Thoracic aorta (tissue), 2 donors: Measurements from ENCODE around the gene IQCE. TPM values are rescaled to one million over a fixed set of nuclear protein-coding genes. Genes with fewer than 3 reads are reported as not detected.

ENCODE experiments used
- ATAC-seq: fragments of 150-250 bp; one replicate; pipeline ENCODE4 v1.8.0; 2017; ENCODE audit warnings: low read depth; ENCODE audit not compliant: insufficient number of reproducible peaks, low FRiP score
- DNase-seq: peaks from one replicate; pipeline ENCODE4 v3.0.0-alpha.2; 2020; ENCODE audit warnings: low spot score
- H3K27ac ChIP-seq, 2 donors: fragments of 200-600 bp; sonication (generic); 1 replicate in 1 of 2; 2 replicates in 1 of 2; pipeline ENCODE4 v1.5.1; 2016; ENCODE audit warnings: mild to moderate bottlenecking in 2 of 2, moderate library complexity in 2 of 2
- H3K27me3 ChIP-seq: fragments of 200-600 bp; sonication (generic); replicated peaks from 2 replicates; pipeline ENCODE4 v1.6.0; 2016; ENCODE audit warnings: mild to moderate bottlenecking; ENCODE audit not compliant: insufficient read depth
- H3K36me3 ChIP-seq: fragments of 200-600 bp; sonication (generic); one replicate; pipeline ENCODE4 v1.5.1; 2016
- H3K4me1 ChIP-seq, 2 donors: fragments of 200-600 bp; sonication (generic); 1 replicate in 1 of 2; 2 replicates in 1 of 2; pipeline versions ENCODE4 v1.5.1 to v1.6.0; 2016; ENCODE audit warnings: low read depth in 2 of 2, mild to moderate bottlenecking in 1 of 2; ENCODE audit not compliant: control insufficient read depth in 1 of 2
- H3K4me3 ChIP-seq: fragments of 200-600 bp; sonication (generic); 2 replicates; pipeline ENCODE4 v1.5.1; 2016; ENCODE audit warnings: mild to moderate bottlenecking
- H3K9me3 ChIP-seq: fragments of 200-600 bp; sonication (generic); 2 replicates; pipeline ENCODE4 v1.5.1; 2016
- total RNA-seq, 2 donors: library from RNA; depleted of rRNA; stranded (reverse); fragments of >200 nt; gene quantifications; one replicate each; pipeline versions ENCODE4 v1.1.0 to v1.2.3, GENCODE V29; 2016
- TF ChIP-seq, protein P1 (sequence below): fragments of 200-600 bp; sonication (generic); IDR thresholded peaks from one replicate; pipeline ENCODE4 v1.5.1; 2019; ENCODE audit warnings: antibody characterized with exemption

The IQCE gene
- total RNA-seq, 2 donors from 2014 or later = 10.6 to 40.1 TPM

DNA sequence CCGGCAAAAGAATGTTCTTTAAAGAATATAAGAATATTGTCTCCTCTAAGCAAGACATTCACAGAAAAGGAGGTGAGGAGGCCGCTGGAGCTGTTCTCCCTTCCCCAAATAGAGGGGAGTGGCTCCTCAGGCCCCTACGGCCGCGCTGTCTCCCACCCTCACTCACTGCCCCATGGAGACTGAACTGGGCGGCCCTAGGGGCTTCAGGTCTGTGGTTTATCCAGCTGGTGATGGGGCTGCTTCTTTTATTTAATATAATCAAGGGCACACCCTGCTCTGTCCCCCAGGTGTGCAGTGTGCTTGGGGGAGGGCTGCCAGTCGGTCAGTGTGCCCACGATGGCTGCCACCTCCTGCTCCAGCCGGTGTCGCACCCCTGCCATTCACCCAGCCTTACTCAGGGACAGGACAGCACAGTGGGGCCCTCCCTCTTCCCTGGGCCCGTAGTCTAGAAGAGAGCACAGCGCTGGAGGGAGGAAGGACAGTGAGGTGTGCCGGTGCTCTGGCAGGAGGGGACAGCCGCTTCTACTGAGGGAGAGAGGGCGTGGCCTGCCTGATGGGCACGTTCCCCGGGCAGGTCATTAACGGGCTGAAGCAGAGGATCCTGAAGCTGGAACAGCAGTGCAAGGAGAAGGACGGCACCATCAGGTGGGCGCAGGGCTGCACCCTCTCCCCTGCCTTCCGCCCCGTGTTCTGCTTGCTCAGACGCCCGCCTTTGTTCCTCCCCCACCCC is 23.4 kb downstream of the IQCE start:
- no peak overlapping the region for H3K27ac ChIP-seq
- no peaks in the 10 kb centered on the region for H3K9me3 ChIP-seq
- no peak for DNase-seq
- no peaks in the 10 kb centered on the region for H3K27me3 ChIP-seq
- H3K4me1 ChIP-seq = no peaks in the 10 kb centered on the region
- TF ChIP-seq, protein P1, sequence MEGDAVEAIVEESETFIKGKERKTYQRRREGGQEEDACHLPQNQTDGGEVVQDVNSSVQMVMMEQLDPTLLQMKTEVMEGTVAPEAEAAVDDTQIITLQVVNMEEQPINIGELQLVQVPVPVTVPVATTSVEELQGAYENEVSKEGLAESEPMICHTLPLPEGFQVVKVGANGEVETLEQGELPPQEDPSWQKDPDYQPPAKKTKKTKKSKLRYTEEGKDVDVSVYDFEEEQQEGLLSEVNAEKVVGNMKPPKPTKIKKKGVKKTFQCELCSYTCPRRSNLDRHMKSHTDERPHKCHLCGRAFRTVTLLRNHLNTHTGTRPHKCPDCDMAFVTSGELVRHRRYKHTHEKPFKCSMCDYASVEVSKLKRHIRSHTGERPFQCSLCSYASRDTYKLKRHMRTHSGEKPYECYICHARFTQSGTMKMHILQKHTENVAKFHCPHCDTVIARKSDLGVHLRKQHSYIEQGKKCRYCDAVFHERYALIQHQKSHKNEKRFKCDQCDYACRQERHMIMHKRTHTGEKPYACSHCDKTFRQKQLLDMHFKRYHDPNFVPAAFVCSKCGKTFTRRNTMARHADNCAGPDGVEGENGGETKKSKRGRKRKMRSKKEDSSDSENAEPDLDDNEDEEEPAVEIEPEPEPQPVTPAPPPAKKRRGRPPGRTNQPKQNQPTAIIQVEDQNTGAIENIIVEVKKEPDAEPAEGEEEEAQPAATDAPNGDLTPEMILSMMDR = no peak
- peaks cover 19% of the 10 kb centered on the region for H3K36me3 ChIP-seq
- no peak overlapping the region for H3K4me3 ChIP-seq
- ATAC-seq = no peak

DNA sequence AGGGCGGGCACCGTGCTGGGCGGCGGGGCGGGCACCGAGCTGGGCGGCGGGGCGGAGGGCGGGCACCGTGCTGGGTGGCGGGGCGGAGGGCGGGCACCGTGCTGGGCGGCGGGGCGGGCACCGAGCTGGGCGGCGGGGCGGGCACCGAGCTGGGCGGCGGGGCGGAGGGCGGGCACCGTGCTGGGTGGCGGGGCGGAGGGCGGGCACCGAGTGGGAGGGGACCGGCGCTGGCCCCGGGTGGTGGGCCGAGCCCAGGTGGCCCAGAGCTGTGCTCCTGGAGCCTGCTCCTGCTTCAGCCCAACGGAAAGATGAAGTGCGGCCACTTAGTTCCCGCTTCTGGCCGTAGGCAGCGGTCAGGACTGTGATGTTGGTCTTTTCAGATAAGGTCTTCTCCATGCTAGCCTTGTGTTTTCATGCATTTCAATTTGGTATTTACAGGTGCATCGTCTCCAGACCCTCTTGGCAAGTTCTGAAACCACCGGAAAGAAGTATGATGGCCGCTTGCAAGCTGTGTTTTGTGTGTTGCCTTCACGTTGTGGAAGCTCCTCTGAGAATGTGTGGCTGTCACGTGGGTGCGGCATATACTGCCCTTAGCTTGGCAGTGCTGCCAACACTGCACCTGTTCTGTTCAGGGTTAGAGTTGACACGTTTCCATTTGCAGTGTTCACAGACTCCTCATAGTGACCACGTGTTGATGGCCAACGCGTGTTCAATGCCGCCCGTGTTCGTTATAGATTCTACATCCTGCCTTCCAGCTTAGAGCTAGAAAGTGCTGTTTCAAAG is 25.2 kb downstream of the IQCE start:
- no peak overlapping the region for H3K27ac ChIP-seq
- H3K36me3 ChIP-seq = peaks cover 16% of the 10 kb centered on the region
- no peak for ATAC-seq
- DNase-seq = no peak
- no peaks in the 10 kb centered on the region for H3K27me3 ChIP-seq
- TF ChIP-seq, protein P1 = no peak
- no peaks in the 10 kb centered on the region for H3K4me1 ChIP-seq
- no peaks in the 10 kb centered on the region for H3K9me3 ChIP-seq
- no peak overlapping the region for H3K4me3 ChIP-seq

DNA sequence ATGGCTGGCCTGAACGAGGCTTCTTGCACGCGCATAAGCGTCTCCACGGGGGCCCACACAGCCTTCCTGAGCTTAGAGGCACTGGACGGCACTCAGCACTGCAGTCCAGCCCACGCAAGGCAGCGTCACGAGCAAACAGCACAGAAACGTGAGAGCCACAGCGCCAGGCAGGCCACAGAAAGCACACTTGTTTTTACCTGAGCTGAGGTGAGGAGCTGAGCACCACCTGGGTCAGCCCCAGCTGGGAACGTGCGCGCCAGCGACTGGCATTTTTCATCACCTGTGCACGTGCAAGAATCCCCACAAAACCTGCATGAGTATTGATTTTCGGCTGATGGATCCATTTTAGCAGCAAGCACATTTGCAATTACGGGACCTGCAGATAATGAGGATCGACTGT is 26.7 kb downstream of the IQCE start:
- no peak for ATAC-seq

DNA sequence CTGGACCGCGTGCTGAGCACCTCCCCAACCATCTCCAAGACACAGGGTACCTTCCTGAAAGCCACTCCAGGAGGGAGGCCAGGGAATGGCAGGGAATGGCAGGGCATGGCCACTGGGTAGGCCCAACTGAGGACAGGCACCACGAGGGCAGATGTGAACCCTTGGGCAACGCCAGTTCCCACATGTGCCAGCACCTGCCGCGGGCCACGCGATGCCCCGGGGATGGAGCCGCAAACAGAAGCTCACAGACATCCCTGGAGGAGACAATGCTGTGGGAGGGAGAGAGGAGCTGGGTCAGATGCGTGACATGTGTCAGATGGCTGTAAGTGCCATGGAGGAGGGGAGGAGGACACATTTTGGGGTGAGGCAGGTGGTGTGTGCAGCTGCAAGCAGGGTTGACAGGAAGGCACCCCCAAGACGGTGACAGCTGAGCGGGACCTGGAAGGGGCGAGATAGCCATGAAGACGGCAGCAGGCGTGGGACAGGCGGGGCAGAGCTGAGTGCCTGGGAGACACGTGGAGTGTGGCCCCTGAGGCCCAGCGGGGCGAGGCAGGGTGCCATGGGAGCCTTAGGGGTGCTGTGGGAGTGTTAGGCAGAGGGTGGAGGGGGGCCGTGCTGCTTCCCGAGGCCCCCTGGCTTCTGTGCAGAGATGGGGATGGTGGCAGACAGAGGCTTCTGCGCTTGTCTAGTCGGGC is 27.7 kb downstream of the IQCE start:
- TF ChIP-seq, protein P1 = no peak
- DNase-seq (no peak), ATAC-seq (no peak)
- no peaks in the 10 kb centered on the region for H3K9me3 ChIP-seq
- H3K36me3 ChIP-seq = peaks cover 20% of the 10 kb centered on the region
- no peak overlapping the region for H3K4me3 ChIP-seq
- no peaks in the 10 kb centered on the region for H3K4me1 ChIP-seq
- no peaks in the 10 kb centered on the region for H3K27me3 ChIP-seq
- no peak overlapping the region for H3K27ac ChIP-seq

More for the DNA sequence above, 26.7 kb downstream of the IQCE start:
- Histone ChIP-seq H3K4me3 (no peak overlapping the region), H3K27me3 (no peaks in the 10 kb centered on the region), H3K4me1 (no peaks in the 10 kb centered on the region), H3K9me3 (no peaks in the 10 kb centered on the region), H3K36me3 (peaks cover 20% of the 10 kb centered on the region), H3K27ac (no peak overlapping the region)
- no peak for DNase-seq
- TF ChIP-seq, protein P1 = no peak

DNA sequence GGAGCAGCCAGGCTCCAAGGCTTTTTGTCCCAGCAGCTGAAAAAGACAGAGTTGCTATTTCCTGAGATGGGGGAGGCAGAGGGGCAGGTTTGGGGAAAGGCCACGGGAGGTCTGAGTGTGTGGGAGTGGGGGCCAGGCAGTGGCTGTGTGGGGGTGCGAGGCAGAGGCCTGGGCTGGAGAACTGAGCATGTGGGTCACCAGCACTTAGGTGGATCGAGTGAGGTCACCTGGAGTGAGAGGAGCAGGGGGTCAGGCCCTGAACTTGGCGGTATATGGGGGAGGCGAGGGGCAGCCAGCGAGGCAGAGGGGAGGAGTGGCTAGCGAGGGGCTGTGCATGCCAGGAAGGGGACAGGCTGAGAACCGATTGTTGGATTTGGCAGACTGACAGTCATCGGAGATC is 28.4 kb downstream of the IQCE start:
- ATAC-seq = no peak
- H3K36me3 ChIP-seq = peaks cover 23% of the 10 kb centered on the region

More for the DNA sequence above, 28.4 kb downstream of the IQCE start:
- H3K9me3 ChIP-seq = no peaks in the 10 kb centered on the region
- no peak overlapping the region for H3K27ac ChIP-seq
- no peak for DNase-seq
- TF ChIP-seq, protein P1 = no peak
- H3K4me3 ChIP-seq = no peak overlapping the region
- H3K27me3 ChIP-seq = no peaks in the 10 kb centered on the region
- H3K4me1 ChIP-seq = no peaks in the 10 kb centered on the region
